Neuron (in vitro differentiated cells): ENCODE data around the gene PTPN14.
"Not testable (repeated sequence)": the region's sequence is repeated elsewhere in the genome, so short reads cannot be mapped to it uniquely, and the experiment has no call there.

Source experiments
- H2AFZ ChIP-seq: one replicate; pipeline ENCODE4 v1.6.1; 2013; ENCODE audit warnings: low read depth, mild to moderate bottlenecking, inconsistent platforms, low read length, moderate library complexity
- H3K27me3 ChIP-seq: one replicate; pipeline ENCODE4 v1.6.1; 2013; ENCODE audit warnings: low read length; ENCODE audit not compliant: insufficient read depth
- H3K36me3 ChIP-seq: one replicate; pipeline ENCODE4 v1.6.1; 2013; ENCODE audit warnings: low read length; ENCODE audit not compliant: insufficient read depth
- H3K4me1 ChIP-seq: one replicate; pipeline ENCODE4 v1.6.1; 2013; ENCODE audit warnings: low read length; ENCODE audit not compliant: insufficient read depth
- H3K4me3 ChIP-seq: 2 replicates; pipeline ENCODE4 v1.5.1; 2013; ENCODE audit warnings: mild to moderate bottlenecking, low read length, moderate library complexity
- H3K9me3 ChIP-seq: one replicate; pipeline ENCODE4 v1.6.1; 2013; ENCODE audit warnings: low read length

PTPN14 gene

DNA sequence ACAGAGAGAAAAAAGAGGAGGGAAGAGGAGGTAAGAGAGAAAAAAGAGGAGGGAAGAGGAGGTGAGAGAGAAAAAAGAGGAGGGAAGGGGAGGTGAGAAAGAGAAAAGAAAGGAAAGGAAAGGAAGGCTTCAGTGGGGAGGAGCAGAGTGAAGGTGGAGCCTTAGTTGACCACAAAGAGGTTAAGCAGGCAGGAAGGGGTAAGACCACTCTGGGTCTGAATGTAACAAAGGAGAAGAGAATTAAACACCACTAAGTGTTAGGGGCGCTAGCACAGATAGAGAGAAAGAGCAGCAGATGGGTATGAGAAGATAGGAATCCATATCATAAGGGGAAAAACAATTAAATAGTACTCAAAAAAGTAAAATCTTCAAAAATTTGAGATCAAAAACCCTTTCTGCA lies 6.6 kb downstream of the PTPN14 start:
- H3K9me3 ChIP-seq: no peaks in the 10 kb centered on the region
- peaks cover 9% of the 10 kb centered on the region for H3K4me1 ChIP-seq
- H3K36me3 ChIP-seq: no peaks in the 10 kb centered on the region
- H3K4me3 ChIP-seq: no peak overlapping the region
- H2AFZ ChIP-seq: no peak overlapping the region
- H3K27me3 ChIP-seq: no peaks in the 10 kb centered on the region

DNA sequence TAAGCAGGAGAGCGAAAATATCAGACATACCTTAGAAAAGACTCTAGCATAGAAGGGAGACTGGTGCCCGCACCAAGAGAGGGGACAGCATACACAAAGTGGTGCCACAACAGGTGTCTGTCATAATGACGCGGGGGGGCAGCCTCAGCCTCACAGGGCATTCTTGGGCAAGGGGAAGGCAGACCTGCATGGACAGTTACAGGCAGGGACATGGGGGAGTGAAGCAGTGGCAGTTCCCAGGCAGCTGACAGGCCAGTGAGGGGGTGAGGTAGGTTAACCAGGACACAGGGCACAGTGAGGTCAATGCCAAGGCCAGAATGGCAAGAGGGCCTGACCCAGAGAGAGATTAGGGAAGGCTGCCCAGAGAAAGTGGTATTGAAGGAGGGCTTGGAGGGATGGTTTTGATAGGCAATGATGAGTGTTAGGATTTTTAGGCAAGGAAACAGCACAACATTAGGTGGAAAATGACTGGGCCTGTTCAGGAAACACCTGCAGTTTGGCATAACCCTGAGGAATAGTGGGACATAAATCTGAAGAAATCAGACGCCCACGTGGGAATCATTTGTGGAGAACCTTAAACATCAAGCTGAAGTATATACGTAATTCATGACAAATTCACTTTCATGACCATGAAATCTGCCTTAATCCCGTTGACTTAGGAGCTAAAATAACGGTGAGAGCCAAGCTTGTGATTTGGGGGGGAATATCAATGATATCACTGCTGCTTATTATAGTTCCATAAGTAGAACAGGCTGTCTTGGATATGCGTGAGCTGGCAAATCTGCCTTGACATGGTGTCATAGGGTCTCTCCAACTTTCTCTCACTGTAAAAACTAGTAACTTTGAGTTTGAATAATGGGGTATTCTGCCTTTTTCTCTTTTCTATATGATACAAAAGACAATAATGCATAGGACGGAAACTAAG lies 8.9 kb downstream of the PTPN14 start:
- no peak overlapping the region for H2AFZ ChIP-seq
- no peak overlapping the region for H3K4me3 ChIP-seq
- no peaks in the 10 kb centered on the region for H3K27me3 ChIP-seq
- H3K9me3 ChIP-seq: no peaks in the 10 kb centered on the region
- H3K36me3 ChIP-seq: no peaks in the 10 kb centered on the region
- peaks cover 11% of the 10 kb centered on the region for H3K4me1 ChIP-seq

DNA sequence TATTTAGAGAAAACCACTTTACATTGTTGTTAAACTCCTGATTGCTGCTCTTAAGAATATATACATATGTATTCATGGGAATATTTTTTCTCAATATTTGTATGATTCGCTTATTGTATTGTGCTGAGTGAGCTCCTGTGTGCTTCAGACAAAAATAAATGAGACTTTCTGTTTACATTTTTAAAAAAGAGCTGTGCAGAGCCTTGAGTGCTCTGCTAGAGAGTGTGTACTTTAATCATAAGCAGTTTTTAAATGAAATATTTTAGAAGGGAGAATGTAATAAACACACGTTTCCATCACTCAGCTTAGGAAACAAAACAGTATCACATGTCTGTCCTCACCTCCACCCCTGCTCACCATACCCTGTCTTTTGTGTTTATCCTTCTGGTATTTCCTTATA lies 9.7 kb downstream of the PTPN14 start:
- H3K4me3 ChIP-seq: no peak overlapping the region
- H3K9me3 ChIP-seq: no peaks in the 10 kb centered on the region
- H2AFZ ChIP-seq: no peak overlapping the region
- H3K4me1 ChIP-seq: peaks cover 11% of the 10 kb centered on the region
- H3K27me3 ChIP-seq: no peaks in the 10 kb centered on the region
- H3K36me3 ChIP-seq: no peaks in the 10 kb centered on the region

DNA sequence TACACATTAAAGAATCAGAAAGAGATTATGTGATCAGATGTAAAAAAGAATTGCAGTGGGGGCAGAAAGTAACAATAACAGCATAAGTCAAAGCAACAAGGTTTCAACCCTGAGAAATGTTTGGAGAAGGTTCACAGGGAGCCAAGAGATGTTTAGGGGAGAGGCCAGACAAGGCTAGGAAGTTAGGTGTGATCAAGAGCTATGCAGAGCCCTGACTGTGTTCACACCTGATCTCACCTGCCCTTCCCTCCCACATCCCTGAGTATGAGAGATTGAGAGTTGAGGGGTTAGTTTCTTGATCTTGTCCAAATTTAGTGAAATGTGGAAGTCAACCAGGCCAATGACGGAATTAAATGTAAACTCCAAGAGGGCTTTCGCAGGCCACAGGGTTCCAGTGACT lies 10.2 kb downstream of the PTPN14 start:
- Histone ChIP-seq H3K36me3 (no peaks in the 10 kb centered on the region), H3K4me3 (no peak overlapping the region), H3K4me1 (peaks cover 11% of the 10 kb centered on the region), H3K27me3 (no peaks in the 10 kb centered on the region), H2AFZ (no peak overlapping the region), H3K9me3 (no peaks in the 10 kb centered on the region)

DNA sequence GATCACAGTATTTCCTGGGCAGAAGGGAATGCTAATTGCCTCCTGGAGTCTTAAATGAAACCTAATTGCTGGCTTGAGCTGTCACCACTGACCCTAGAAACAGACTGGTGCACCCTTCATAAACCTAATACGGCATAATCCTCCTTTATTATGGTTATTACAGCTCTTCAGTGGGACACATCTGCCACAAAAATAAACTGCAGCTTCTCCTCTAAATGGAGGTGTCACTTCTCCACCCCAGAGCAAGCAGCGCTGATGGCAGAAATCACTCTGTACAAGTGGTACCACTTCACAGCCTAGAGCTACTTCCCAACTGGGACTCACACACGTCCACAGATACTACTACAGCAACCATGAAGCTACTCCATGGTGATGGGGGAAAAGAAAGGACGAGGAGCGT lies 11.1 kb downstream of the PTPN14 start:
- Histone ChIP-seq H2AFZ (no peak overlapping the region), H3K4me3 (no peak overlapping the region), H3K4me1 (peaks cover 11% of the 10 kb centered on the region), H3K9me3 (no peaks in the 10 kb centered on the region), H3K36me3 (no peaks in the 10 kb centered on the region), H3K27me3 (no peaks in the 10 kb centered on the region)

DNA sequence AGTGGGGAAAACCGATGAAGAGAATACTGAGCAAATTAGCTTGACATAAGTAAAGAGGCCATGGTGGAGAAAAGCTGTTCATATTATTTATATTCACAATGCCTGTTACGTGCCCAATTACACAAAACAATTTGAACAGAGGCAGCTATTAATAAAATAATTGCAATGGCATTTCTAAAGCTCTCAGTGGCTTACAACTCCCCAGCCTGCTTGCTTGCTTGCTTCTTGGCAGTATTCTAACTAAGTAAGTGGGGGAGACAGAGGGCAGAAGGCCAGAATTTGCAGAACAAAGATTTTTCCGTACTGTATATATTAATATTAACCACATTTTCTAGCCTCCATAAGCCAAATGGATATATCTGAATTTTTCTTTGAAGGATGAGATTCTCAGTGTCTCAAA lies 12.9 kb downstream of the PTPN14 start:
- Histone ChIP-seq H2AFZ (no peak overlapping the region), H3K9me3 (no peaks in the 10 kb centered on the region), H3K36me3 (no peaks in the 10 kb centered on the region), H3K4me1 (peaks cover 11% of the 10 kb centered on the region), H3K4me3 (no peak overlapping the region), H3K27me3 (no peaks in the 10 kb centered on the region)

DNA sequence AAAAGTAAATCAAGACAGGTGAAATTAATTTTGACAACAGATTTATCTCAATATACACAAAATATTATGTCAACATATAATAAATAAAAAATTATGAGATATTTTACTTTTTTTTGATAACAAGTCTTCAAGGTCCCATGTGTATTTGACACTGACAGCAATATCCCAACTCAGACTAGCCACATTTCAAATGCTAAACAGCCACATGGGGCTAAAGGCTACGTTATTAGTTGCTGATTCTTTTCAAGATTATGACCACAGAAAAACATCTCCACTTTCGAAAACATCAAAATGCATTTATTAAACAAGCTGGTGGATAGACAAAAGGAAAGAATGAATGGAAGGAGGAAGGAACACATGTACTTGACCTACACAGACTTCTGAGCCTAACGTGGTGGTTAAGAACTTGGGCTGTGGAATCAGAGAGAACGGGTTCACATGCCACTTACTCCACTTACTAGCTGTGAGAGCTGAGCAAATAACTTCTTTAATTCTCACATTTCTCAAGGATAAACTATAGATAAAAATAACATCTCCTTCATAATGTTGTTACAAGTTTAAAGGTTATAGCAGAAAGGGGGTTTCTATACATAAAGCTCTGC lies 13.4 kb downstream of the PTPN14 start:
- Histone ChIP-seq H3K36me3 (no peaks in the 10 kb centered on the region), H3K4me3 (no peak overlapping the region), H3K9me3 (peaks cover 3% of the 10 kb centered on the region), H3K27me3 (no peaks in the 10 kb centered on the region), H2AFZ (no peak overlapping the region), H3K4me1 (peaks cover 11% of the 10 kb centered on the region)

DNA sequence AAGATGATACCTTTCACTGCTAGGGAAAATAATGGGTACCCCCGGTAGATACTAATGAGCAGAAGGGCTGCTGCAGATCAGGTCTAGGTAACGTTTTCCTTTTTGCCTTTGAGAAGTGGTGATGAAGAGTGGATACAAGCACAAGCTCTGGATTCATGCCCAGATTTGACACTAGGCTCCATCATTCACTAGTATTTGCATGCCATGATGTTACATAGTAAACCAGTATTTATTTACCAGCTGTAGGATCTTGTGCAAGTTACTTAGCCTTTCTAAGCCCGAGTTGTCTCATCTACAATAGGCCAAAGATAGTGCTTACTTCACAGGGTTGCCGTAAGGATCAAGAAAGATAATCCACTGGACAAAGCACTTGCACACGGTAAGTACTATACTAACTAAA lies 14.2 kb downstream of the PTPN14 start:
- Histone ChIP-seq H2AFZ (no peak overlapping the region), H3K36me3 (no peaks in the 10 kb centered on the region), H3K27me3 (no peaks in the 10 kb centered on the region), H3K9me3 (peaks cover 6% of the 10 kb centered on the region), H3K4me1 (peaks cover 11% of the 10 kb centered on the region), H3K4me3 (no peak overlapping the region)

DNA sequence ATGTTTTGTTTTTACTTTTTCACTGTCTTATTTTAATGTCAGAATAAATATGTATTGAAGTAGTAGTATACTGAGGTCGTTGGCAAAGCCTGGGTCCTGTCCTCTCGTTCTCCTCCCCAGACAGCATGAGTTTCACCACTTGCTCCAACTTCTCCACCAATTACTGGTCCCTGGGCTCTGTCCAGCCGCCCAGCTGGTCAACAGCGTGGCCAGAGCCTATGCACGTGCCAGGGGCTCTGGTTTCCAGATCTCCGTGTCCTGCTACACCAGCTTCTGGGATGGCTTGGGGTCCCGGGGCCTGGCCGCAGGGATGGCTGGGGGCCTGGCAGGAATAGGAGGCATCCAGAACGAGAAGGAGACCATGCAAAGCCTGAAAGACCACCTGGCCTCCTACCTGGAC lies 19.3 kb downstream of the PTPN14 start:
- no peak overlapping the region for H3K4me3 ChIP-seq
- no peaks in the 10 kb centered on the region for H3K27me3 ChIP-seq
- H2AFZ ChIP-seq: no peak overlapping the region
- H3K36me3 ChIP-seq: no peaks in the 10 kb centered on the region
- H3K9me3 ChIP-seq: peaks cover 6% of the 10 kb centered on the region
- H3K4me1 ChIP-seq: no peaks in the 10 kb centered on the region

DNA sequence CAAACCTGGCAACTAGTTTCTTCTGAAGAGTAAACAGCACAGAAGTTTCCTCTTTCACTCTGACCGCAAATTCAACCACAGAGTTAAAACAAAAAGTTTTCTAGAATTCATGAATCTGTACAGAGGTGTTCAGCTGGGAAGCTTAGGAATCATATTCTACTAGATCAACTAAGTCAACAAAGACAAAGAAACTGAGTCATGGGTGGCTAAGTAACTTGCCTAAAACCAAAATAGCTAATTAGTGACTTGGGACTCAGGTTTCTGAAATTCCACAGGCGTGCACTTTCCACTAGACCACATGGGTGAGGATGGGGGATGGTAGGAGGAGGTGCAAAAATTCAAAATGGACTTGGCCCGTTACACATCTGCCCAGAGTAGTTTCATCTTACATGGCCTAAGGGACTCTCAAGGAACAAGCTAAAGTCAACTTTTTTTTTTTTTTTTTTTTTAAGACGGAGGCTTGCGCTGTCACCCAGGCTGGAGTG lies 25.8 kb downstream of the PTPN14 start:
- Histone ChIP-seq H3K4me3 (no peak overlapping the region), H3K4me1 (no peaks in the 10 kb centered on the region), H3K36me3 (no peaks in the 10 kb centered on the region), H3K9me3 (no peaks in the 10 kb centered on the region), H2AFZ (no peak overlapping the region), H3K27me3 (no peaks in the 10 kb centered on the region)

DNA sequence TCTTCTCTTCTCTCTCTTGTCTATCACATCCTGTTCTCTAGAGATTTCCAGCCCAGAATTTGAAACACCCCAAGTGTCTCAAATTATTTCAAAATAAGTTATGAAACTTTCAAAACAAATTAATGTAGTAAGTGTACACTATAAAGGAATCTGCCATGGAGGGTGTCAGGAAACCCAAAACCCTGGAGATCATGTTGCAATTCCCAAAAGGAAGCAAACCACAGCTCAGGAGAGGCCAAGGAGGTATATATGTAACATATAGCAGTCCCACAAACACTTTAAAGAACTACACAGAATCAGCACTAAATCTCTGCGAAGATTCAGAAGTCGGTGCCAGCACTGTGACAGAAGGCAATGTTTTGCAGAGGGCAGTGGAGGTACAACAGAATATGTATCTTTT lies 26.6 kb downstream of the PTPN14 start:
- no peak overlapping the region for H3K4me3 ChIP-seq
- no peaks in the 10 kb centered on the region for H3K4me1 ChIP-seq
- no peaks in the 10 kb centered on the region for H3K36me3 ChIP-seq
- H2AFZ ChIP-seq: no peak overlapping the region
- H3K9me3 ChIP-seq: no peaks in the 10 kb centered on the region
- H3K27me3 ChIP-seq: no peaks in the 10 kb centered on the region

DNA sequence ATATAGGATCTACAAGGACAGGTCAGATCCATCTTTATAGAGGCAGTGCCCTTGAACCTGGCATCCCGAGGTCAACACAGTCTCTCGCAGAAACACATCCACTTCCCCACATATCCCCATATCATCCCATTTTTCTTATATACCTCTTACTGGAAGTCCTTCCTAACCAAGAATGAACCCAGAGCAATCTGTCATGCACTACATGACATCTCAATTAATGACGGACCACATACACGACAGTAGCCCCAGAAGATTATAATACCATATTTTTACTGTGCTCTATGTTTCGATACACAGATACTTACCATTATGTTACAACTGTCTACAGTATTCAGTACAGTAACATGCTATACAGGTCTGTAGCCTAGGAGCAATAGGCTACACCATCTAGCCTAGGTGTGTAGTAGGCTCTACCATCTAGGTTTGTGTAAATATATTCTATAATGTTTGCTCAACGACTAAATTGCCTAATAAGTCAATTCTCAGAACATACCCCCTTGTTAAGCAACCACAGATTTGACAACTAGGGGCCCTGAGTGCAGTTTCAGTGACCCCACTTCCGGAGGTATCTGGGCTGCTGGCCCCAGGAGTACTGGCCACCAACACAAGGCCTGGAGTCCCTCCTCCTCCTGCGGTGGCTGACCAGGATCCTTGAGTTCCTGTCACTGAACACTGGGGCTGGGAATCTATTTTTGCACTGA lies 28.1 kb downstream of the PTPN14 start:
- H3K4me3 ChIP-seq: no peak overlapping the region
- no peaks in the 10 kb centered on the region for H3K9me3 ChIP-seq

DNA sequence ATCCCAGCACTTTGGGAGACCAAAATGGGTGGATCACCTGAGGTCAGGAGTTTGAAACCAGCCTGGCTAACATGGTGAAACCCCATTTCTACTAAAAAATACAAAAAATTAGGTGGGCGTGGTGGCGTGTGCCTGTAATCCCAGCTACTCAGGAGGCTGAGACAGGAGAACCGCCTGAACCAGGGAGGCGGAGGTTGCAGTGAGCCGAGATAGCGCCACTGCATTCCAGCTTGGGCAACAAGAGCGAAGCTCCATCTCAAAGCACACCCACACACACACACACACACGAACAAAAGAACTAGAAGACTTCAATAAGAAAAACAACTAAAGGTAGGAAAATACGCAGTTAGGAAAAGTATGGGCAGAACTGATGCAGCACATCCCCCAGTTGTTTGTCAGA lies 29.9 kb downstream of the PTPN14 start:
- not testable (repeated sequence) for H3K9me3 ChIP-seq, H3K4me1 ChIP-seq, H3K4me3 ChIP-seq, H3K36me3 ChIP-seq, H2AFZ ChIP-seq, H3K27me3 ChIP-seq

More for the DNA sequence above, 28.1 kb downstream of the PTPN14 start:
- H3K4me1 ChIP-seq: no peaks in the 10 kb centered on the region
- H2AFZ ChIP-seq: no peak overlapping the region
- no peaks in the 10 kb centered on the region for H3K27me3 ChIP-seq
- no peaks in the 10 kb centered on the region for H3K36me3 ChIP-seq
